NCI-H146 treated with DMSO at 0.1 percent for 48 hours (cell line): ENCODE measurements around the gene ADGRD2.

Experiments
- DNase-seq: peaks from one replicate; lab custom pipeline; 2025; ENCODE audit not compliant: unreplicated experiment; lab: John Stamatoyannopoulos, UW

Gene ADGRD2

GRCh38 chr9:124457079-124457886 is 7.0 kb downstream of the ADGRD2 start:
- no peak for DNase-seq

DNA sequence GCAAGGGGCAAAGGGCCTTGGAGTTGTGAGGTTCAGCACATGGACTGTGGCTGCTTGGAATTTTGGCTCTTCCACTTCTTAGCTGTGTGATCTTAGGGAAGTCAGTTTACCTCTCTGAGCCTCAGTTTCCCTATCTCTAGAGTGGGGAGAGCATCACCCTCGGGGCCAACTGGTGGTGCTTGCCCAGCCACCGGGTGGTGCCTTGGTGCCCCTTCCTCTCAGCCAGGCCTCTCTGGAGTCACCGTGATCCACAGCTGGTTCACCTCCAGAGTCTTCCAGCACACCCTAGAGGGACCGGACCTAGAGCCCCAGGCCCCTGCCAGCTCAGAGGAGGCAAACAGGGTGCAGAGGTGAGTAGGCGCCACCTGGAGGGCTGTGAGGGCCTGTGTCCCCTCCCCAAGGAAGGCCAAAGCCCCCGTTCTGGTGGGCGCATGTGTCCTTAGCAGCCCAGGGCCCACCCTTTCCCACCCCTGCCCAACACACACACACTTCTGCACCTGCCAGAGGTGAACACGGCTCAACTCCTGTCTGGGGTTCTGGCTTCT is 7.7 kb downstream of the ADGRD2 start:
- DNase-seq: no peak

- DNase-seq: no peak
Measured at GRCh38 chr9:124458441-124458840, 8.2 kb downstream of the ADGRD2 start.

DNA sequence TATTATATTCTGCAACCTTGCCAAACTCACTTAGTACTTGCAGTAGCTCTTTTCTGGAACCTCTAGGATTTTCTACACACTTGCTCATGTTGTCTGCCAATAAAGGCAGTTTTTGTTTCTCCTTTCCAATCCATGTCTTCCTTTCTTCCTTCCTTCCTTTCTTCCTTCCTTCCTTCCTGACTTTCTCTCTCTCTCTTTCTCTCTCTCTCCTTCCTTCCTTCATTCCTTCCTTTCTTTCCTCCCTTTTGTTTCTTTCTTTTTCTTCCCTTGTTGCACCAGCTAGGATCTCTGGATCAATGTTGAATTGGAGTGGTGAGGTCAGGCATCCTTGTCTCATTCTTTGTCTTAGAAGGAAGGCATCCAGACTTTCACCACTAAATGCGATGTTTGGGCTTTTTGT is 12.5 kb downstream of the ADGRD2 start:
- DNase-seq: no peak

- no peak for DNase-seq
Measured at GRCh38 chr9:124465736-124466135, 15.5 kb downstream of the ADGRD2 start.

DNA sequence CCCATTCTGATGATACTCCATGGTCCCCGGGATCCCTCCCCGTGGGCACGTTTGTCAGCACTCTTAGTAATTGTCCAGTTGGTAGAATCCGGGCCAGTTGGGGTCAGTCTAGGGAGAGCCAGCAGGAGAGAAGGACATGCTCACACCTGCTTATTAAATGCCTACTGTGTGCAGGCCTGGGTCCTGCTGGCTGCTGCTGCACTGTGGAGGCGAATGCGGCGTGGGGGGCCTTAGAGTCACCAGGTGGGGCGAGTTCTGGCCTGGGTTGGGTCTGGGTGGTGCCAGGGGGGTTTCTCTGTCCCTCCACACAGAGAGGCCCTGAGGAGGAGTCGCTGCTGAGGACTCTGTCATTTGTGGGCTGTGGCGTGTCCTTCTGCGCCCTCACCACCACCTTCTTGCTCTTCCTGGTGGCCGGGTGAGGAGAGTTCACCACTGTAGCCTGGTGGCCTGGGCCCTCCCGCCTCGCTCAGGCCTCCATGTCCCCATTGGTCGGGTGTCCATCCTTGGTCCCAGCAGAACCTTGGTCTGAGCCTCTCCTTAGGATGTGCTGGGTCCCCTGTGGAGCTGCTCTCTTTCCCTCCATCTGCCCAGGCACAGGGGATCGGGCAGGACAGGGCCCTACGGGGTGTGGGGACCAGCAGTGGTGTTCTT is 17.3 kb downstream of the ADGRD2 start:
- DNase-seq: no peak

GRCh38 chr9:124468061-124468740 is 17.9 kb downstream of the ADGRD2 start:
- DNase-seq: no peak

DNA sequence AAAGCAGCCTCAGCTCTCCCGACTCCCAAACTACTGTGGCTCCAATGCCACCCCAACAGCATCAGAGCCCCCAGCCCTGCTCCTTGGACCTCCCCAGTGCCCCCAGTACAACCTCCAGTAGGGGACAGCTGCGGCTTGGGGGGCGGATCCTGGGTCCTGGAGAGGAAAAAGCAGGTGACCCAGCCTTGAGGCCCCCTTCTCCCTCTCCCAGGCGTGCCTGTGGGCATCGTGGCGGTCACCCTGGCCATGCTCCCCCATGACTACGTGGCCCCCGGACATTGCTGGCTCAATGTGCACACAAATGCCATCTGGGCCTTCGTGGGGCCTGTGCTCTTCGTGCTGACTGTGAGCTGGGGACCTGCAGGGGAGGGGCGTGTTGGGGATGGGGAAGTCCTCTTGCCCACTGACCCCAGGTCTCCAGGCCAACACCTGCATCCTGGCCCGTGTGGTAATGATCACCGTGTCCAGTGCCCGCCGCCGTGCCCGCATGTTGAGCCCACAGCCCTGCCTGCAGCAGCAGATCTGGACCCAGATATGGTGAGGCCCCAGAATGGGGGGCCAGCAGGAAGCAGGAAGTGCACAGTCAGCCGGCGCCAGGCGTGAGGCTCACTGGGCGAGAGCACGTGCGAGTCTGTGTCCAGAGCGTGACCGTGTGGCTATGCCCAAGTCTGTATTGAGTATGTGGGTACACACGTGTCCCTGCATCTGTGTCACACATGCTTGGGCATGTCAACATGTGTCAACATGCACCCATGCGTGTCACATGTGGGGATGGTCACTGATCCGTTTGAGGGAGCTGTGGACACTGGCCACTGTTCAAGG is 19.0 kb downstream of the ADGRD2 start:
- no peak for DNase-seq

GRCh38 chr9:124470306-124470705 is 20.1 kb downstream of the ADGRD2 start:
- no peak for DNase-seq

- no peak for DNase-seq
Measured at GRCh38 chr9:124470726-124471125, 20.5 kb downstream of the ADGRD2 start.

- no peak for DNase-seq
Measured at GRCh38 chr9:124471761-124472160, 21.5 kb downstream of the ADGRD2 start.

DNA sequence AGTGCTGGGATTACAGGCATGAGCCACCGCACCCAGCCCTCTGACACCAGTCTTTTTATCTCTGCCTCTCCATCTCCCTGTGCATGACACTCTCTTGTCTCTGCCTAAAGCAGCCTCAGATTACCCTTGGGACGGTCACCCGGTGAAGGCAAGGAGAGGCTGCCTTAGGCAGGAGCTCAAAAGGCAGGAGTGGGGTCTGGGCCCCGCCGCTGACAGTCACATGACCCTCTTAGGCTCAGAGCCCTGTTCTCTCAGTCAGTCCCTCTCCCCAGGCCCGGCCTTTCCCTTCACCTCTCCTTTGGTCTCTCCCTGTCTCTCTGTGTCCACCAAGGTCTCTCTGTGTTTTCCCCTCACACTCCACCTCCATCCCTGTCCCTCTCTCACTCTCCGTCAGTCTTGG is 22.5 kb downstream of the ADGRD2 start:
- no peak for DNase-seq

GRCh38 chr9:124473310-124473709 is 23.1 kb downstream of the ADGRD2 start:
- no peak for DNase-seq

DNA sequence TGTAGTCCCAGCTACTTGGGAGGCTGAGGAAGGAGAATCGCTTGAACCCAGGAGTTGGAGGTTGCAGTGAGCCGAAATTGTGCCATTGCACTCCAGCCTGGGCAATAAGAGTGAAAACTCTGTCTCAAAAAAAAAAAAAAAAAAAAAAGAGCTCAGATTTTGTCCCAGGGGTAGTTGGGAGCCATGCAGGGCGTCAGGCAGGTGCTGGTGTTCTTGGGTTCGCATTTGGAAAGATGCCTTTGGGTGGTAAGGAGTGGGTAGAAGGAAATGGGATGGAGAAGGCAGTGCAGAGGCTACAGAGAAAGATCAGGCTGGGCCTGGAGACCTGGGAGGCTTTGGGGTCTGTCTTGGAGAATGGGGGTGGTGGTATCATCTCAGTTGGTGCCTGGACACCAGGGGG is 23.9 kb downstream of the ADGRD2 start:
- DNase-seq: no peak

DNA sequence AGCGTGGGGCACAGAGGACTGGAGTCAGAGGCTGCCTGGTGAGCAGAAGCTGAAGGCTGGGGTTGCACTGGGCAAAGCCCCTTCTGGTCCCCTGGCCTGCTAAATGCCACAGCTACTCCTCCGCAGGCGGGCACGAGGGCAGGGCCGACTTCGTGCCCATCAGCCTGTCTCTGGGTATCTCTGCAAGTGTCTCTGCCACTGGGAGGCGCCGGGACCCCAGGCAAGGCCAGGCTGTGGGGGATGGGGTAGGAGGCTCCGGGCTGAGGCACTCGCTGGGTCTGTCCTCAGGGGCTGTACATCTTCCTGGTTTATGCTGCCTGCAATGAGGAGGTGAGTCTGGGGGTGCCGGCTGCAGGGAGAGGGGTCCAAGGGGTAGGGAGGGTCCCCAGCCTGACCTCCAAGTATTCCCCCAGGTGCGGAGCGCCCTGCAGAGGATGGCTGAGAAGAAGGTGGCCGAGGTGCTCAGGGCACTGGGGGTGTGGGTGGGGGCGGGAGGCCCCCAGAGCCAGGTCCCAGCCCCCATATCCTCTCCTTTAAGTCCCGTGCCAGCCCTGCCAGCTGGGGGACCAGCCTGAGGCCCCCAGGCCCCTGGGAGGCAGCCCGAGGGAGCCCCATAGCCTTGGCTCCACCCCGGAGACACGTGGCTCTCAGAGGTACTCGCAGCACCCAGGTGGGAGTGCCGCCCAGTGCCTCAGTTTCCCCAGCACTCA is 25.1 kb downstream of the ADGRD2 start:
- DNase-seq: no peak

DNA sequence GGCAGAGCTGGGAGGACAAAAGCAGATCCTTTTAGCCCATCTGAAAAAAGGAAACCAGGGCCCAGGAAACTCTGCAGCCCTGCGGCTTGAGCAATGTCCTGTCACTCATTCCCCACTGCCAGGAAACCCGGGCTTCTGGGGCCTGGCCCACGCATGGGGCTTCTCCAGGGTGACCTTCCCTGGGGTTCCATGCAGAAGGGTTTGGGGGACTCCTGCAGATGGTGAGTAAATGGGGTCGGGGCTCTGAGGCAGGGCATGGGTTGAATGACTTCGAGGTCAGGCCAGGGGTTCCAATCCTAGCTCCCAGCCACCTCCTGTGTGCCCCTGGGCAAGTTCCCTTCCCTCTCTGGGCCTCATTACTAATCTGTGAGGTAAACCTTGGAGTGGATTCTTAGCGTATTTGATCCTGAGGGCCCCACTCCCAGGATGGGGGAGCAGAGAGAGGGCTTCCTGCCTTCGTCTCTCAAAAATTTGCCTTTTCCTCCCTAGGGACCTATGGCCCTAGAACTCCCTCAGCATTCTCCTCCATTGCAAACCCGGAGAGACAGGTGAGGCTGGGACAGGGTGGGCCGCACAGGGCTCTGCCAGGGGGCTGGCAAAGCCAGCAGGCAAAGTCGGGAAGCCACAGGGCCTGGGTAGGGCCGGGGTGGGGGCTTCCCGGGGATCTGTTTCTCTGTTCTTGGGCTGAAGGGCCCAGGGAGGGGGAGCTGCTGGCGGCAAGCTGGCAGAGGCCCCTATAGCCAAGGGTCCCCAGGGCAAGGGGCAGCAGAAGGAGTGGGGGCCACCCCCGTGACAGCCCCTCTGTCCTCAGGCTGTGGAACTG is 25.8 kb downstream of the ADGRD2 start:
- DNase-seq: no peak

GRCh38 chr9:124477211-124477647 is 27.0 kb downstream of the ADGRD2 start:
- DNase-seq: no peak

DNA sequence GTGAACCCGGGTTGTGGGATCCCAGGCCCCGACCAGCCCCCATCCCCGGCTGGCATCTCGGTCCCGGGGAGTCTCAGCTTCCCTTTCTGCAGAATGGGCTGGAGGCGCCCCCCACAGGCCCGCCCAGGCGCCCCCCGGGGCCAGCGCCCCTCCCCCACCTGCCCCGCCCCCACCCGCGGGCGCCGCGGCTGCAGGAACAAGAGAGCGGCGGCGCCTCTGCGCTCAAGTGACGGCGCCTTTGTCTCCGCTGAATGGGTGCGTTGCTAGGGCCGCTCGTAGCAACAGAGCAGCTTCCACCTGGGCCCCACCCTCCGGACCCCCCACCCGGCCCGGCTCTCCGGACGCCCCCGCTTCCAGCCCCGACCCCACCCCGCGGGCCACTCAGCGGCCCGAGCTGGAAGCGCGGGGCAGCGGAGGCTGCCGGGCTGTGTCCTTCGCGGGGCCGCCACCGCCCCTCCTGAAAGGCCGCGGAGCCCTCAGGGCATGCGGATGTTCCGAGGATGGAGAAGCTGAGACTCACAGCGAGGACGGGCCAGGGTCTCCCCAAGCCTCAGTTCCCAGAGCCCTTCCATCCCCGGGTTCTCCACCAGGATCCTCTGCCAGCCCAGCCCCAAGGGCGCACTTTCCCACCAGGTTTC is 27.5 kb downstream of the ADGRD2 start:
- DNase-seq: no peak

DNA sequence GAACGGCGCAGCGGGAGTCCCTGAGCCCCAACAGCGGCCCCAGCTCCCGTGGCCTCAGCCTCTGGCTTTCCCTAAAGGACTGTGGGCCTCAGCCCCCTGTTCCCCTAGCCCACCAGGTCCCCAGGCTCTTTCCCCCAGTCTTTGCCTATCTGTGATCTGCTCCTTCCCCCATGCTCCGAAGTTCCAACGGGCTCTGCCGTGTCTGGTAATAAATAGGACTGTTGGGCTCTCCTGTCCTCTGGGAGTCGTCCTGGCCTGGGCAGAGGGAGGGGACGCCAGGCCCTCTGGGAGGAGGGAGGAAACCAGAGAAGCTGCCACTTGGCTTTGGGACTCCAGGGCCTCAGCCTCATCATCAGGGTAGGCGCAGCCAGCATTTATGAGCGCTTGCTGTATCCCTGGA is 28.1 kb downstream of the ADGRD2 start:
- no peak for DNase-seq
